SK-MEL-5 (cell line): Measurements from ENCODE around the gene TBC1D9. TPM values are rescaled to one million over a fixed set of nuclear protein-coding genes. Genes with fewer than 3 reads are reported as not detected.
A peak's percentile ranks its signal among the peaks of the same experiment; 100 is the strongest.

Experiments
- DNase-seq: peaks from one replicate; pipeline ENCODE4 v3.0.0-alpha.2; 2016; ENCODE audit warnings: low read depth, low spot score
- in situ Hi-C: cut with HindIII; loops from 2 replicates; pipeline ENCODE4 v1.10.0; 2016; ENCODE audit warnings: low sequenced_read_pairs, high pct_unique_total_duplicates, low pct_unique_long_range_greater_than_20kb
- total RNA-seq: library from RNA; depleted of rRNA; stranded (reverse); fragments of >200 nt; shearing (Covaris generic); gene quantifications from 2 replicates; pipeline ENCODE4 v1.2.3, GENCODE V29; 2014

Gene TBC1D9
- total RNA-seq, 1 experiment from 2014 or later = 9.6 TPM

GRCh38 chr4:140643571-140644055 lies 112.6 kb downstream of the TBC1D9 start:
- no peak for DNase-seq
- in situ Hi-C loops = no loop called here

GRCh38 chr4:140642674-140643437 lies 113.3 kb downstream of the TBC1D9 start:
- DNase-seq = no peak
- in situ Hi-C loops = no loop called here

- DNase-seq = no peak
- in situ Hi-C loops = no loop called here
Observed at GRCh38 chr4:140641789-140642439, 114.3 kb downstream of the TBC1D9 start.

GRCh38 chr4:140641105-140641555 lies 115.1 kb downstream of the TBC1D9 start:
- no peak for DNase-seq
- in situ Hi-C loops = no loop called here

DNA sequence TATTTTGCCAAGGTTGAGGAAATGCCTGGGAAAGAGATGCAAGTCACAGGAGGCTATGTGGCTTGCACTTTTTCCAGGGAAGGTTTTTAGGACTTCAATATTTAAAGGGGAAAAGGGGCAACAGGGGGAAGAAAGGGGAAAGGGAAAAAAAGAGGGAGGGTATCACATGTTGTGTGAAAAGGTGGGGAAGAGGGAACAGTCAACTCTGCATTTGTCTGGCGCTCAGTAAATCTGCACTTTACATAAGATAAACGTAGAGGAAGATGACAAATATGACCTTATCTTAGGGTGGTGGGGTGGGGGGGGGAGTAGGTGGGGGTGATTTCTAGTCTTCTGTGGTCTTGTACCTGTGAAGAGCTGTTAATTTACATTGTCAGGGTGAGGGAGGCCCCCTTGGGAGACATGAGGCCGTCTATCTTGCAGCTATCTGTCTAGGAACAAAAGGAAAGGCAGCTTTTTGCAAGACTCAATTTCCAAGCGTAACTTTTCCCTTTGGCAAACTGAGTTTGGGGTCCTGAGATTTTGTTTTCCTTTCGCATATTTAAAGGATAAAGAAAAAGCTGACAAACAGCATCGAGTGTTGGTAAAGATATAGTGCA lies 115.9 kb downstream of the TBC1D9 start:
- no peak for DNase-seq
- in situ Hi-C loops = no loop called here

- DNase-seq = no peak
- in situ Hi-C loops = no loop called here
Observed at GRCh38 chr4:140639066-140639465, 117.1 kb downstream of the TBC1D9 start.

DNA sequence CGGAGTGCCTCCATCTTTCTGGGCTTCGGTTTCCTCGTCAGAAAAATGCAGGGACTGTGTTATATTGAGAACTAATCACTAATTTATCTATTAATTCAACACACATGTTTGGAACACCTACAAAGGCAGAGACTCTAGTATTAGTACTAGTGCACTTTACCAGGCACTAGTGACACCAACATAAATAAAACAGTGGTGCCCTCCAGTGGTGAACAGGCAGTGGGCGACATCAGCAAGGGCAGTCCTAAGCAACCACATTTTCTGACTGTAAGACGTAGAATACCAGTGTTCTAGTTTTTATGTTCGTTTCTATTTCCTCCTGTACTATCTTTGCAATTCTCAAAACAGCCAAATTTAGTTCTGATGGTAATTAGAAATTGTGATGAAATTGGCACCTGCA lies 118.3 kb downstream of the TBC1D9 start:
- DNase-seq = peak; percentile 60
- in situ Hi-C loops = no loop called here

DNA sequence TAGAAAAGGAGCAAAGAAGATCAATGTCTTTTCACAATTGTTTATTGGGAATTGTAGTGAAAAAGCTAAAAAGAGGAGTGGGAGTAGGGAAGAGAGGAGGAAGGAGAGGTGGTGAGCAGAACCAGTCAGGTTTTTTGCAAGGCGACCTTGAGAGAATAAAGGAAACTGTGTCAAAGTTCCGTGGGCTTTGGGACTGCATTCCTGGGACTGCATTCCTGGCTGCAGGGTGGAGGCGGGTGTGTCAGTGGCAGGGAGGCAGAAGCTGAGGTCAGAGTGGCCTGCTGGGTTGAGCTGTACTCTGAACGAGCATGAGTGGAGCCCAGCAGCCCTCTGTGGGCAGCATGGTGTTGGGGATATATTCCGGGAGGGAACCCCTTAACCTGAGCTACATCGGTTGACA lies 120.6 kb downstream of the TBC1D9 start:
- no peak for DNase-seq
- in situ Hi-C loops = no loop called here

- no peak for DNase-seq
- in situ Hi-C loops = no loop called here
Observed at GRCh38 chr4:140633951-140634350, 122.2 kb downstream of the TBC1D9 start.

- in situ Hi-C loops = no loop called here
- DNase-seq = no peak
Observed at GRCh38 chr4:140633124-140633523, 123.1 kb downstream of the TBC1D9 start.

DNA sequence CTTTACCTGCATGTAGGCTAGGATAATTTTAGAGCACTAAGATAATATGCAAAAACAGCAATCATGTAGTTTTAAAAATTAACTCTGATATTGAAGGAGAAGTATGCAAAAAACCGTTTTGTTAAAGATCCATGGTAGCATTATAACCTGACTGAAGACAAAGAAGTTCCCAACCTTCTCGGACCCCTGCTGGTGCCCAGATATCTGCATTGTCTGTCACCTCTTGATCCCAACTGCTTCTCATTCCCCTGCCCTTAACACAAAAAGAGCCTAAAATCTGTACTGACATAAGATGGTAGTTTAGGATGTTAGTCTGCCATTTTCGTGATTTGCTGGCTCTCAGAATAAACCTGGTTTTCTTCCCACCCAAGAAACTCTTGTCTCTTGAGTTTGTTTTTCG lies 125.9 kb downstream of the TBC1D9 start:
- no peak for DNase-seq
- in situ Hi-C loops = no loop called here

DNA sequence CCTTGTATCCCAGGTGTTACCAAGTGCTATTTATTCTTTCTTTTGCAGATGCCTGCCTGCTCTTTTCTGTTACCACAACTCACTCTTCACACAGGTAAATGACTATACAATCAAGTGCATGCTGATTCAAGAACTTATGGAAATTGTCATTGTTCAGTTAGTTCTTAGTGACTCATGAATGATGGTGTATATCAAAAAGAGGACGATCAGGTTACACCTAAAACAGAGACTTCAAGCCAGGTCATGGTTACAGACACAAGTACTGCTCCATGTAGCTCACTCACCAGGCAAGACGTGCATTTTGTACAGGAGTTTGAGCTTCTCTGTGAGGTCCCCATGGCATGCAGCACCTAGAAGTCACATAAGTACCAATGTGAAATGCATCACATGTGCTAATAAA lies 128.2 kb downstream of the TBC1D9 start:
- DNase-seq = no peak
- in situ Hi-C loops = no loop called here

GRCh38 chr4:140626661-140627376 lies 129.4 kb downstream of the TBC1D9 start:
- in situ Hi-C loops = no loop called here
- DNase-seq = no peak

- no peak for DNase-seq
- in situ Hi-C loops = no loop called here
Observed at GRCh38 chr4:140622333-140622958, 133.7 kb downstream of the TBC1D9 start.

DNA sequence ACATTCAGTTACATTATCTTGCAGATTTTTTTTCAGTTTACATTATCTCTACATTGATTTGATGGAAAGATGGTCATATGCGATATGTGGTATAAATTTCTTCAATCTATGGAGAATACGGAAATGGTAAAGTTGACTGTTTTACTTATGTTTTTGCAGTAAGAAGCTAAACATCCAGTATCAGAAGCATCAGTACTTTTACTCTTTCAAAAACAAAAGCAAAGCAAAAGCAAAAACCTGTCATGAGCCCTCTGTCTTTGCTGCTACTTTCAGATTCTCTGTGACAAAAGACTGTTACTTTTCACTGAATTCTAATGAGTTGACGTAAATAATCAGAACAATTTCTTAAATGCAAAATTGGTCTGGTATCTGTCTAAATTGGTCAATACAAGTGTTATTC lies 135.0 kb downstream of the TBC1D9 start:
- no peak for DNase-seq
- in situ Hi-C loops = no loop called here

- in situ Hi-C loops = no loop called here
- no peak for DNase-seq
Observed at GRCh38 chr4:140617499-140618248, 138.5 kb downstream of the TBC1D9 start.

GRCh38 chr4:140615451-140615850 lies 140.7 kb downstream of the TBC1D9 start:
- no peak for DNase-seq
- in situ Hi-C loops = no loop called here
